ENCODE results near the gene VPS13D.

VPS13D gene, protein sequence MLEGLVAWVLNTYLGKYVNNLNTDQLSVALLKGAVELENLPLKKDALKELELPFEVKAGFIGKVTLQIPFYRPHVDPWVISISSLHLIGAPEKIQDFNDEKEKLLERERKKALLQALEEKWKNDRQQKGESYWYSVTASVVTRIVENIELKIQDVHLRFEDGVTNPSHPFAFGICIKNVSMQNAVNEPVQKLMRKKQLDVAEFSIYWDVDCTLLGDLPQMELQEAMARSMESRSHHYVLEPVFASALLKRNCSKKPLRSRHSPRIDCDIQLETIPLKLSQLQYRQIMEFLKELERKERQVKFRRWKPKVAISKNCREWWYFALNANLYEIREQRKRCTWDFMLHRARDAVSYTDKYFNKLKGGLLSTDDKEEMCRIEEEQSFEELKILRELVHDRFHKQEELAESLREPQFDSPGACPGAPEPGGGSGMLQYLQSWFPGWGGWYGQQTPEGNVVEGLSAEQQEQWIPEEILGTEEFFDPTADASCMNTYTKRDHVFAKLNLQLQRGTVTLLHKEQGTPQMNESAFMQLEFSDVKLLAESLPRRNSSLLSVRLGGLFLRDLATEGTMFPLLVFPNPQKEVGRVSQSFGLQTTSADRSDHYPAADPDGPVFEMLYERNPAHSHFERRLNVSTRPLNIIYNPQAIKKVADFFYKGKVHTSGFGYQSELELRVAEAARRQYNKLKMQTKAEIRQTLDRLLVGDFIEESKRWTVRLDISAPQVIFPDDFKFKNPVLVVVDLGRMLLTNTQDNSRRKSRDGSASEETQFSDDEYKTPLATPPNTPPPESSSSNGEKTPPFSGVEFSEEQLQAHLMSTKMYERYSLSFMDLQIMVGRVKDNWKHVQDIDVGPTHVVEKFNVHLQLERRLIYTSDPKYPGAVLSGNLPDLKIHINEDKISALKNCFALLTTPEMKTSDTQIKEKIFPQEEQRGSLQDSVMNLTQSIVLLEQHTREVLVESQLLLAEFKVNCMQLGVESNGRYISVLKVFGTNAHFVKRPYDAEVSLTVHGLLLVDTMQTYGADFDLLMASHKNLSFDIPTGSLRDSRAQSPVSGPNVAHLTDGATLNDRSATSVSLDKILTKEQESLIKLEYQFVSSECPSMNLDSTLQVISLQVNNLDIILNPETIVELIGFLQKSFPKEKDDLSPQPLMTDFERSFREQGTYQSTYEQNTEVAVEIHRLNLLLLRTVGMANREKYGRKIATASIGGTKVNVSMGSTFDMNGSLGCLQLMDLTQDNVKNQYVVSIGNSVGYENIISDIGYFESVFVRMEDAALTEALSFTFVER (N-terminal part only)

DNA sequence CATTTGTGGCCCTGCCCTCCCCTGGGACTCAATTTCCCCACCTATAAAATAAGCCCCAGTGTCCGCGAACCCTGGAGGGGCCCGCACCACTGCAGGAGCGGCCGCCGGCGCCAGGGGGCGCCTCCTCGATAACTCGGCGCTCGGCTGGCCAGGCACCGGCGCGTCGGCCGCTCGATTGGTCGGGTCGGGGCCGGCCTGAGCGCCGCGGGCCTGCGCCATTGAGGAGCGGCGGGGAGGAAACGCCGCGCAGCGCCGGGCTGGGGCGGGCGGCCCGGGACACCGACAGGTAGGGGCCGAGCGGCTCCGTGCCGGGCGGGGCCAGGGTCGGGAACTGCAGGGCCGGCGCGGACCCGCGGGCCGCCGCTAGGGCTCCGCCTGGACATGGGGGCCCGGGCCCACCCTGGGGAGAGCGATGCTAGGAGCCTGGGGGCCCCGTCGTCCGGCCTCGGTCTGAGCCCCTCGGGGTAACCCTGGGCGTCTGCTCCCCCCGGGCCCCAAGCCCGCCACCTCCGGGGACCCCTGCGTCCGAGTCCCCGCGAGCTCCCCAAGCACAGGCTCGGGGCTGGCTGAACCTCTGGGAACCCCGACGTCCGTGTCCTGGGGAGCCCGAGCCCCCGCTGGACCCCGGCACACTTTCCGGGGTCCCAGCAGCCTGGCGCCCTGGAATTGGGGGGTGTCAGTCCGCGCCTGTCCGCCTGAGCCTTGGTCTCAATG lies at the start of gene VPS13D:
Gene VPS13D (plus strand): TSS at position 196 of the 714 bp plus-strand sequence. CDS start 4,237 bp downstream, outside the sequence.
- TF ChIP-seq, protein P1, sequence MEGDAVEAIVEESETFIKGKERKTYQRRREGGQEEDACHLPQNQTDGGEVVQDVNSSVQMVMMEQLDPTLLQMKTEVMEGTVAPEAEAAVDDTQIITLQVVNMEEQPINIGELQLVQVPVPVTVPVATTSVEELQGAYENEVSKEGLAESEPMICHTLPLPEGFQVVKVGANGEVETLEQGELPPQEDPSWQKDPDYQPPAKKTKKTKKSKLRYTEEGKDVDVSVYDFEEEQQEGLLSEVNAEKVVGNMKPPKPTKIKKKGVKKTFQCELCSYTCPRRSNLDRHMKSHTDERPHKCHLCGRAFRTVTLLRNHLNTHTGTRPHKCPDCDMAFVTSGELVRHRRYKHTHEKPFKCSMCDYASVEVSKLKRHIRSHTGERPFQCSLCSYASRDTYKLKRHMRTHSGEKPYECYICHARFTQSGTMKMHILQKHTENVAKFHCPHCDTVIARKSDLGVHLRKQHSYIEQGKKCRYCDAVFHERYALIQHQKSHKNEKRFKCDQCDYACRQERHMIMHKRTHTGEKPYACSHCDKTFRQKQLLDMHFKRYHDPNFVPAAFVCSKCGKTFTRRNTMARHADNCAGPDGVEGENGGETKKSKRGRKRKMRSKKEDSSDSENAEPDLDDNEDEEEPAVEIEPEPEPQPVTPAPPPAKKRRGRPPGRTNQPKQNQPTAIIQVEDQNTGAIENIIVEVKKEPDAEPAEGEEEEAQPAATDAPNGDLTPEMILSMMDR (IDR thresholded peaks at IDR 0.05), result peak; percentile 98
- peak within 1 kb of the TSS; percentile 67 for H3K27ac ChIP-seq
- H3K36me3 ChIP-seq, result peaks cover 10% of the 10 kb centered on the region
- H3K9me3 ChIP-seq, result no peaks in the 10 kb centered on the region
- H3K4me1 ChIP-seq (ENCODE audit: control insufficient read depth in 1 of 2, insufficient read depth in 1 of 2, low read depth in 1 of 2, low read length in 1 of 2), result peaks cover 13 to 19% of the 10 kb centered on the region in 2 experiments
- H3K4me3 ChIP-seq (ENCODE audit: low read depth in 1 of 2, low read length in 1 of 2), result peak within 1 kb of the TSS; percentile 74 to 92
- H3K27me3 ChIP-seq, result no peaks in the 10 kb centered on the region

DNA sequence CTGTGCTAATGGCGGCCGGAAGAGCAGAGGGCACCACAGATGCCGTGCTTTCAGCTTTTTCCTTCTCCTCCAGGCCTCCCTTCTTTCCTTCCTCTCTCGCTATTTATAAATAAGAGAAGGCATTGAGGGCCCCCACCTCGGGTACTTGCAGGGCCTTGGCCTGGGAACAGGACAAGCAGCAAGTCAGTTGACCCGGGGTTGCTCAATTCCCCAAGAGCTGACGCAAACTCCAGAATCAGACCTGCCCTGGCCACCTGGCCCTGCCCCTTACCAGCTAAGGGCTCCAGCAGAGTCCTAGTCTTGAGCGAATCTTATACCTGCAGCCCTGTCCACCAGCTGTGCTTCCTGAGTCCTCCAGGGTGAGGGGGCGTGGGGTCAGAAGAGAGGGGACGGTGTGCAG lies 49.5 kb upstream of the VPS13D start:
- Histone ChIP-seq H3K4me3 (ENCODE audit: low read depth in 1 of 2, low read length in 1 of 2) (peak overlapping the region; percentile 54 to 66), H3K9me3 (no peaks in the 10 kb centered on the region), H3K27ac (peak overlapping the region; percentile 97), H3K36me3 (peaks cover 47% of the 10 kb centered on the region), H3K27me3 (no peaks in the 10 kb centered on the region), H3K4me1 (ENCODE audit: control insufficient read depth in 1 of 2, insufficient read depth in 1 of 2, low read depth in 1 of 2, low read length in 1 of 2) (peaks cover 100% of the 10 kb centered on the region in 2 experiments)
- TF ChIP-seq, protein P1 (IDR thresholded peaks at IDR 0.05), result peak; percentile 42

DNA sequence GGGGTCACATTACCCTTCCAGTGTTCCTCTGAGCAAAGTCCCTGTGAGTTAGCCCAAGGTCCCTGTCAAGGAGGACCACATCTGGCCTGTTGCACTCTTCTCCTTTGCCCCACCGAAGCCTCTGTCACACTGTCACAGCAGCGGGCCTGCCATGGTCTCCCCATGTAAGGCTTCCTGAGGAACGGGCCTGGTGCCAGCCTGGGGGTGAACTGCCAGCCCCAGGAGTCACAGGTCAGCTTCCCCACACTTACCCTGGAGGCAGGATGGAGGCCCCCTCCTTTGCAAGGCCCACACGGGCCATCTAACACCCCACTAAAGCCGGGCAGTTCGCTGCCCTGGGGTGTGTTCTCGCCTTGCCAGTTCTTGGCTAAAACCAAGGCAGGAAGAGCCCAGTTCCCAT lies 48.9 kb upstream of the VPS13D start:
- Histone ChIP-seq H3K27me3 (no peaks in the 10 kb centered on the region), H3K36me3 (peaks cover 47% of the 10 kb centered on the region), H3K27ac (peak overlapping the region; percentile 97), H3K9me3 (no peaks in the 10 kb centered on the region), H3K4me3 (ENCODE audit: low read depth in 1 of 2, low read length in 1 of 2) (peak overlapping the region; percentile 54 to 66), H3K4me1 (ENCODE audit: control insufficient read depth in 1 of 2, insufficient read depth in 1 of 2, low read depth in 1 of 2, low read length in 1 of 2) (peaks cover 100% of the 10 kb centered on the region in 2 experiments)
- TF ChIP-seq, protein P1 (IDR thresholded peaks at IDR 0.05), result no peak

DNA sequence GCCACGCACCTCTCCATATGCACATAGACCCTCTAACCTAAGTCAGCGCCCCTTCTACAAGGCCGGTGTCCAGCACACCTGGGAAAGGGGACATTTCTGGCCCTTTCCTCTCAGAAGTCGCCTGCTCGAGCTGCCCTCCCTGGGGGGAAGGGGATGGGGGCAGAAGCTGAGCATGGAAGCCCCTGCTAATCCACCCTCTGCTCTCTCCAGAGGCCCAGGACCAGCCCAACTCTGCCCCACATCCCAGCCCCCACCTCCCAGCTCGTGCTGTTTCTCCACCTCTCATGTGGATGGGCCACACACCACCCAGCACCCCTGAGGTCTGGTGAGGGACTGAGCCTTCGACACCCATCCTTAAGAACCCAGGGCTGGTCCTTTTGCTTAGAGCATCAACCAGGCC lies 48.3 kb upstream of the VPS13D start:
- Histone ChIP-seq H3K9me3 (no peaks in the 10 kb centered on the region), H3K27ac (peak overlapping the region; percentile 97), H3K36me3 (peaks cover 52% of the 10 kb centered on the region), H3K27me3 (no peaks in the 10 kb centered on the region), H3K4me1 (ENCODE audit: control insufficient read depth in 1 of 2, insufficient read depth in 1 of 2, low read depth in 1 of 2, low read length in 1 of 2) (peaks cover 100% of the 10 kb centered on the region in 2 experiments), H3K4me3 (ENCODE audit: low read depth in 1 of 2, low read length in 1 of 2) (peak overlapping the region; percentile 54 to 66)
- TF ChIP-seq, protein P1 (IDR thresholded peaks at IDR 0.05), result no peak
